SK-N-SH (cell line): ENCODE data around the gene SPAG8. TPM values are rescaled to one million over a fixed set of nuclear protein-coding genes. Genes with fewer than 3 reads are reported as not detected.

ENCODE experiments used
- CTCF ChIA-PET: fragments of 300-600, 350-600 bp; formaldehyde crosslinking; extraction: SDS; loops from one replicate; lab custom pipeline; 2021; lab: Yijun Ruan, JAX
- POLR2A ChIA-PET: fragments of 350-600 bp; sonication (Branson Sonifier 250); formaldehyde crosslinking; extraction: SDS; loops from one replicate; lab custom pipeline; 2020; ENCODE audit warnings: antibody characterized with exemption, inconsistent platforms; lab: Yijun Ruan, JAX
- DNase-seq: peaks from one replicate; pipeline ENCODE4 v3.0.0; 2012
- H2AFZ ChIP-seq: fragments of 200-600 bp; sonication (generic); 2 replicates; pipeline ENCODE4 v1.8.1; 2016; ENCODE audit warnings: antibody characterized with exemption, mild to moderate bottlenecking, low read depth
- H3F3A ChIP-seq: fragments of 200-600 bp; sonication (generic); replicated peaks from 2 replicates; pipeline ENCODE3; 2016; ENCODE audit warnings: antibody characterized with exemption, mild to moderate bottlenecking; ENCODE audit not compliant: insufficient read depth
- H3K27ac ChIP-seq, 2 experiments: fragments of 200-500 bp in 1 of 2; fragments of 200-600 bp in 1 of 2; sonication (Bioruptor generic) in 1 of 2; sonication (generic), shearing (Covaris generic) in 1 of 2; 2 replicates each; pipeline versions ENCODE4 v1.5.1 to v1.6.1; 2014 to 2016; ENCODE audit warnings: low read depth in 2 of 2, inconsistent platforms in 1 of 2, low read length in 1 of 2, mild to moderate bottlenecking in 1 of 2, mixed read lengths in 1 of 2
- H3K27me3 ChIP-seq: fragments of 200-600 bp; sonication (generic), shearing (Covaris generic); 2 replicates; pipeline ENCODE4 v1.6.1; 2016; ENCODE audit warnings: mixed run types; ENCODE audit not compliant: insufficient read depth
- H3K36me3 ChIP-seq, 2 experiments: fragments of 200-500 bp in 1 of 2; fragments of 200-600 bp in 1 of 2; sonication (Bioruptor generic) in 1 of 2; sonication (generic) in 1 of 2; replicated peaks in 1 of 2; 2 replicates each; pipeline versions ENCODE3 to v1.5.1; 2014 to 2016; ENCODE audit warnings: low read length in 1 of 2, mild to moderate bottlenecking in 1 of 2; ENCODE audit not compliant: insufficient read depth in 2 of 2, control insufficient read depth in 1 of 2
- H3K4me1 ChIP-seq, 2 experiments: fragments of 200-500 bp in 1 of 2; fragments of 200-600 bp in 1 of 2; sonication (Bioruptor generic) in 1 of 2; sonication (generic), shearing (Covaris generic) in 1 of 2; 2 replicates each; pipeline versions ENCODE4 v1.5.1 to v1.6.1; 2014 to 2016; ENCODE audit warnings: low read depth in 1 of 2, low read length in 1 of 2, mixed run types in 1 of 2; ENCODE audit not compliant: insufficient read depth in 2 of 2, control insufficient read depth in 1 of 2
- H3K4me2 ChIP-seq: fragments of 200-600 bp; sonication (generic), shearing (Covaris generic); 2 replicates; pipeline ENCODE4 v1.6.1; 2017; ENCODE audit warnings: mixed run types
- H3K4me3 ChIP-seq, 2 experiments: fragments of 200-500 bp in 1 of 2; fragments of 200-600 bp in 1 of 2; sonication (Bioruptor generic) in 1 of 2; sonication (generic), shearing (Covaris generic) in 1 of 2; 2 replicates each; pipeline versions ENCODE4 v1.5.1 to v1.8.1; 2014 to 2016; ENCODE audit warnings: low read depth in 2 of 2, inconsistent platforms in 1 of 2, low read length in 1 of 2, mild to moderate bottlenecking in 1 of 2, mixed read lengths in 1 of 2, moderate library complexity in 1 of 2
- H3K79me2 ChIP-seq: fragments of 200-600 bp; sonication (generic); 2 replicates; pipeline ENCODE4 v1.8.1; 2017; ENCODE audit warnings: mild to moderate bottlenecking; ENCODE audit not compliant: insufficient read depth
- H3K9ac ChIP-seq: fragments of 200-600 bp; sonication (generic); 2 replicates; pipeline ENCODE4 v1.6.1; 2017; ENCODE audit warnings: mixed run types
- H3K9me2 ChIP-seq: fragments of 200-600 bp; sonication (generic); 2 replicates; pipeline ENCODE4 v1.6.1; 2017; ENCODE audit warnings: mixed run types
- H3K9me3 ChIP-seq: fragments of 200-600 bp; sonication (generic); 2 replicates; pipeline ENCODE4 v1.6.1; 2017; ENCODE audit warnings: mixed run types, mild to moderate bottlenecking, moderate library complexity
- H4K20me1 ChIP-seq: fragments of 200-600 bp; sonication (generic); 2 replicates; pipeline ENCODE4 v1.6.1; 2017; ENCODE audit warnings: mild to moderate bottlenecking, mixed run types; ENCODE audit not compliant: insufficient read depth
- CHD2 ChIP-seq: fragments of 150-350 bp; IDR thresholded peaks from 2 replicates; pipeline ENCODE4 v1.6.1; 2018; ENCODE audit warnings: low read length; ENCODE audit not compliant: partially characterized antibody
- EP300 ChIP-seq, 2 experiments: IDR thresholded peaks; 2 replicates each; pipeline versions ENCODE4 v1.4.0 to v1.6.1; 2012; ENCODE audit warnings: borderline replicate concordance in 1 of 2, low read depth in 1 of 2, low read length in 1 of 2
- FOSL2 ChIP-seq: IDR thresholded peaks from 2 replicates; pipeline ENCODE4 v1.4.0; 2012; ENCODE audit warnings: low read depth, mild to moderate bottlenecking, moderate library complexity, borderline replicate concordance
- FOXM1 ChIP-seq: IDR thresholded peaks from 2 replicates; pipeline ENCODE4 v1.4.0; 2012; ENCODE audit warnings: low read depth, mild to moderate bottlenecking
- GATA2 ChIP-seq: sonication (generic); formaldehyde crosslinking; IDR thresholded peaks from 2 replicates; pipeline ENCODE4 v1.5.0; 2020; ENCODE audit warnings: mild to moderate bottlenecking, missing genetic modification reagents
- MXI1 ChIP-seq: IDR thresholded peaks from 2 replicates; pipeline ENCODE4 v1.6.1; 2012; ENCODE audit warnings: mild to moderate bottlenecking, low read depth, low read length, improper control_type of control experiment
- POLR2AphosphoS5 ChIP-seq: IDR thresholded peaks from 2 replicates; pipeline ENCODE4 v1.6.1; 2012; ENCODE audit warnings: low read depth, low read length
- RAD21 ChIP-seq: IDR thresholded peaks from 2 replicates; pipeline ENCODE4 v1.6.1; 2012; ENCODE audit warnings: mild to moderate bottlenecking, low read length
- RFX5 ChIP-seq: IDR thresholded peaks from 2 replicates; pipeline ENCODE4 v1.6.1; 2012; ENCODE audit warnings: mild to moderate bottlenecking, improper control_type of control experiment, low read length
- SIN3A ChIP-seq: IDR thresholded peaks from 2 replicates; pipeline ENCODE4 v1.6.1; 2012; ENCODE audit warnings: low read depth, mild to moderate bottlenecking, low read length, moderate library complexity, borderline replicate concordance
- TCF12 ChIP-seq: IDR thresholded peaks from 2 replicates; pipeline ENCODE4 v1.4.0; 2012
- WGBS: methylation state at CpG from one replicate; pipeline ENCODE4 v1.1.6; 2017; ENCODE audit warnings: low lambda C conversion rate; 5-methylcytosine and 5-hydroxymethylcytosine counted together
- polyA plus RNA-seq, 3 experiments: library from polyadenylated mRNA; depleted of rRNA; stranded (reverse); fragments of >200 nt; gene quantifications; 2 replicates each; pipeline ENCODE4 v1.2.3, GENCODE V29; 2012

The SPAG8 gene
- polyA plus RNA-seq, 1 of the 3 experiments (the other 2 are of a cell fraction), result 1.5 TPM

GRCh38 chr9:35800530-35800929 lies 11.5 kb downstream of the SPAG8 start:
- POLR2A ChIA-PET, result no interaction called here

GRCh38 chr9:35798658-35799374 lies 13.2 kb downstream of the SPAG8 start:
- peaks cover 0 to 20% of the 10 kb centered on the region in 2 experiments for H3K36me3 ChIP-seq
- no peaks in the 10 kb centered on the region for H4K20me1 ChIP-seq
- peak; percentile 40 for DNase-seq
- no peaks in the 10 kb centered on the region for H3K9me3 ChIP-seq
- no peaks in the 10 kb centered on the region for H3K27me3 ChIP-seq
- TF ChIP-seq RAD21, result no peak
- TF ChIP-seq GATA2 (CRISPR knock-in tag), result peak; percentile 8; the same call in 1 of the 2 replicates
- TF ChIP-seq MXI1, result no peak; the same call in 1 of the 2 replicates
- no peak overlapping the region for H2AFZ ChIP-seq
- H3K9me2 ChIP-seq, result no peaks in the 10 kb centered on the region
- CTCF ChIA-PET, result interaction anchor here (0.7 to 2.1 kb wide), 9 partner anchors 9 to 271 kb away, joined by 3 to 21 read pairs (median 3); no protein-coding TSS in a partner anchor
- peaks cover 0 to 10% of the 10 kb centered on the region in 2 experiments; a peak in 2 of 4 replicates for H3K4me1 ChIP-seq
- H3K79me2 ChIP-seq, result no peaks in the 10 kb centered on the region
- WGBS, result 64% methylated on average over 4 of the region's 4 CpGs
- peak overlapping the region in 1 of 2 experiments; percentile 47; a peak in 3 of 4 replicates for H3K27ac ChIP-seq
- peaks cover 13% of the 10 kb centered on the region for H3F3A ChIP-seq
- H3K4me3 ChIP-seq, result no peak overlapping the region
- POLR2A ChIA-PET, result no interaction called here
- H3K9ac ChIP-seq, result no peak overlapping the region
- no peak overlapping the region for H3K4me2 ChIP-seq

More at GRCh38 chr9:35800530-35800929, 11.5 kb downstream of the SPAG8 start:
- Histone ChIP-seq H2AFZ (no peak overlapping the region), H3K36me3 (peaks cover 0 to 25% of the 10 kb centered on the region in 2 experiments), H3F3A (peaks cover 13% of the 10 kb centered on the region), H3K4me1 (peaks cover 0 to 9% of the 10 kb centered on the region in 2 experiments; a peak in 2 of 4 replicates), H3K27ac (no peak overlapping the region), H3K4me3 (no peak overlapping the region), H3K9me2 (no peaks in the 10 kb centered on the region), H4K20me1 (no peaks in the 10 kb centered on the region), H3K27me3 (no peaks in the 10 kb centered on the region), H3K4me2 (no peak overlapping the region), H3K9ac (no peak overlapping the region), H3K9me3 (no peaks in the 10 kb centered on the region), H3K79me2 (no peaks in the 10 kb centered on the region)
- WGBS, result 92% methylated on average over 3 of the region's 7 CpGs
- DNase-seq, result no peak
- no peak for TF ChIP-seq GATA2 (CRISPR knock-in tag)
- no peak for TF ChIP-seq FOXM1
- TF ChIP-seq CHD2, result no peak
- TF ChIP-seq RAD21, result no peak
- TF ChIP-seq EP300 (IDR thresholded peaks at IDR 0.05; ENCODE audit: borderline replicate concordance in 1 of 2, low read depth in 1 of 2, low read length in 1 of 2), result no peak
- no peak for TF ChIP-seq POLR2AphosphoS5
- TF ChIP-seq RFX5, result no peak
- TF ChIP-seq FOSL2, result no peak
- TF ChIP-seq SIN3A, result no peak
- TF ChIP-seq TCF12, result no peak
- CTCF ChIA-PET, result interaction anchor here (0.6 to 2.2 kb wide), 6 partner anchors 10 to 931 kb away, joined by 3 to 13 read pairs (median 4); partner anchors contain the start of gene SPAG8
